ENCODE measurements around the gene BAIAP2L2.
A peak's percentile ranks its signal among the peaks of the same experiment; 100 is the strongest.

The BAIAP2L2 gene

DNA sequence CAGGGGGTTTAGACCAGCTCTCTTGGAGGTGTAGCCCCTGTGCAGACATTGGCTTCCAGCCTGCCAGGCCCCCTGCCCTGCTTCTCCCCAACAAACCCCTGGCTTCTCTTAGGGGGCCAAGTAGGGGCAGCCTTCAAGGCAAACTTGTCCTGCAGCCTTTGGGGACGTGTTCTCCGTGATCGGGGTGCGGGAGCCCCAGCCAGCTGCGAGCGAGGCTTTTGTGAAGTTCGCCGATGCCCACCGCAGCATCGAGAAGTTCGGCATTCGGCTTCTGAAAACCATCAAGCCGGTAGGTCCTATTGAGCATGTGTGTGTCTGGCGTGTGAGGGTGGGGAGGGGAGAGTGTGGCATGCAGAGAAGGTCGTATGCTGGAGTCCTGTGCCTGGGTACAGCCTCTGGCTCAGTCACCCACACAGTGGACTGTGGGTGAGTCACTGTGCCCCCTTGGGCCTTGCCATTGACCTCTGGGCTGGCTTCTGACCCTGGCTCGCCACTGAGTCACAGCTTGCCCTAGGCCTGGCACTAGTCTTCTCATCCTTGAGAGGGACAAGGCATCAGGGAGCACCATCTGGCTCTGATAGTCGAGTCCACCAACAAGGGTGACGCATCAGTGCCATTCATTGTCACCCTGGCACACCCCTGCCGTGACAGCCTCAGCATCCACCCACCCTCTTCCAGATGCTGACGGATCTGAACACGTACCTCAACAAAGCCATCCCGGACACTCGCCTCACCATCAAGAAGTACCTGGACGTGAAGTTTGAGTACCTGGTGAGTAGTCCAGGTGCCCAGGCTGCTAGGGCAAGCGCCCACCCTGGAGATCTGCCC lies 37.9 kb downstream of the BAIAP2L2 start:
- in situ Hi-C loops (cut with MboI; ENCODE audit: low pct_unique_long_range_greater_than_20kb, low sequenced_read_pairs) = no loop called here
- DNase-seq = no peak

DNA sequence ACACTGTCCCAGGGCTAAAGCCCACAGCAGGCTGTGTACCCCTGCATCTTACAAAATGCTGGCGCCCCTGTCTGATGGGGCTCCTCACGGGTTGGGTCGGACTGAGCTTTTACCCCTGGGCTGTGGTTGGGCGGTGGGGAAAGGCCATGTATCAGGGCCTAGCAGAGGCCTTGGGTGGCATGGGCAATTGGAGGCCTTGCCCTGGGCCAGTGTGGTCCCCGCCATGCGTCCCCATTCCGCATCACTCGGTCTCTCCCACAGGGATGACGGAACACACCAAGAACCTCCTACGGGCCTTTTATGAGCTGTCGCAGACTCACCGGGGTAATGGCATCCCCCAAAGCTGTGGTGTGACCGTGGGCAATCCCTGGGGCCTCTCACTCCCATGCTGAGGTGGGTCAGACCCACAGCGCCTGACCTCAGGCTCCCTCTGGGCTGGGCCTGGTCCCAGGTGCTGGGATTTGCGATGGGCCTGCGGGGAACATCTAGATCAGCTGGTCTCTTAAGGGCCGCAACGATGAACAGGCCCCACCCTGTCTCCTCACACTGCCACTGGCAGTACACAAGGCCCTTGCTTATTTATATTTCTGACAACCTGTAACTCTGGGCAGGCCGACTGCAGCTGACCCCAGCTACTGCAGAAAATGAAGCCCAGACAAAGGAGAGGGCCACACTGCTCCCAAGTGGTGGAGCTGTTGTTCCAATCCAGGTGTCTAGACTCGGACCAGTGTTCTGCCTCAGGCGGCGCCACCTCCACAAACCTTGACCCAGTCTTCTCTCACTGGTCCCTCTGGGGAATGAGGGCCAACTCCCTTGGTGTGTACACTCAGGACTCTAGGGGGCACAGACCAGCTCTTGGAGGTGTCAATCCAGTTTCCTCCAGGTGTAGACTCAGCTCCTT lies 38.8 kb downstream of the BAIAP2L2 start:
- in situ Hi-C loops (cut with MboI; ENCODE audit: low pct_unique_long_range_greater_than_20kb, low sequenced_read_pairs) = no loop called here
- DNase-seq = no peak

DNA sequence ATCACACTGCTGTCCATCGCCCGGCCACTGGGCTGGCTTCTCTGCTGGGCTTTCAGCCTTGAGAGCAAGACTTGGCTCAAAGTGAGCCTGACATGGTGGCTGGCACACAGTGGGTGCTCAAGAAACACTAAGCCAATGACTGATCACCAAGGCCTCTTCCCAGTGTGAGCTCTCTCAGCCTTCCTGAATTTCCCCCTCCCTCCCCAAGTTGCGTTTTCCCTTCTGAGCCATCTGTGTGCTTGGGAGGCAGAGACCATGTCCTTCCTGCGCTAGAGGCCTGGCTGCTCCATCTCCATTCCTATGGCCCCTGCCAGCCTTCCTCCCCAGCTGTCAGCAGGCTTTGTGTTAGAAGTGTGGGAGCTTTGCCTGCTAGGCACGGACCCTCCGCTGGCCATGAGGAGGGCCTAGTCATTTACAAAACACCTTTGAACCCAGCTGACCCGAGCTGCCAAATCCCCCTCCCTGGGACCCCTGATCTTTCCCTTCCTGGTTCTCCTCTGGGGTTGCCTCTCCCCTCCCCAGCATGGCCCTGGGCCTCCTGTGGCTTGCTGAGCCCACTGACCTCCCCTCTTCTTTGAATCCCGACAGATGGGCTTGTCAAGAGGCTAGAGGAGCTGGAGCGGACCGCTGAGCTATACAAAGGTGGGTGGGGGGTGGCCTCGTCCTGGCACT lies 40.1 kb downstream of the BAIAP2L2 start:
- no peak for DNase-seq
- in situ Hi-C loops (cut with MboI; ENCODE audit: low pct_unique_long_range_greater_than_20kb, low sequenced_read_pairs) = no loop called here

DNA sequence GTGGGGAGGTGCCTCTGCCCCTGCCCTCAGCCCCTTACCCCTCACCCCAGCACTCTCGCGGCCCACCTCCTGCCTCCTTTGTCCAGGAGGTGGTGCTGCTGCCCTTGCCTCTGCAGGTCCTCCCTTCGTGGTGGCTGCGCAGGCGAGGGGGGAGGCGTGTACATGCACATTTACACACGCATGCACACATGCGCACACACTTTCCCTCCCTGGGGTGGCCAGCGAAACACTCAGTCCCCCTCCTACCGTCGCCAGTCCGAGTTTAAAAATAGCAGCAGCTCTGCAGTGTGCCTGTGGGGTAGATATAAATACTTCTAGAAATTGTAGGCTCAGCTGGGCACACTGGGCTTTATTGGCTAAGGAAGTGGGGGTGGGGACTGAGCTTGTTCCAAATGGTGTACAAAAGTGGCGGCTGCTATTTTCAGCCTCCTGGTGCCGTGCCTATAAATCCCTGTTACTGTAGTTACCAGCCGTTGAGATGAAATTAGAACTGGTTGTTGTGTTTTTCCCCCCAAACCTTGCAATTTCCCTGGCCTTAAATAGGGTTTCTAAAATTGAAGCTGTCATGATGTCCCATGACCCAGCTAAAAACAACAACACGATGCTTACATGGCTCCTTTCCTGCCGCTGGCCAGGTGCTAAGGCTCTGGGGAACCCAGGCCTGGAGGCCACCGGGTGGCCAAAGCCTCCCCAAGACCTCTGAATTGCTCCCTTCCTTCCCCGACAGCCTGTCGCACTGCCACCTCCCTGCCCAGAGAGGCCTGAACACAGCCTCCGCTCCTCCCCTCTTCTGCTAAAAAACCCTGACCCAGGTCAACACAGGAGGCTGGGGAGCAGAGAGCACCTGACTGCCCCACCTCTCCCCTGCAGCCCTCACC lies 40.9 kb downstream of the BAIAP2L2 start:
- DNase-seq = peak; percentile 38
- in situ Hi-C loops (cut with MboI; ENCODE audit: low pct_unique_long_range_greater_than_20kb, low sequenced_read_pairs) = no loop called here

DNA sequence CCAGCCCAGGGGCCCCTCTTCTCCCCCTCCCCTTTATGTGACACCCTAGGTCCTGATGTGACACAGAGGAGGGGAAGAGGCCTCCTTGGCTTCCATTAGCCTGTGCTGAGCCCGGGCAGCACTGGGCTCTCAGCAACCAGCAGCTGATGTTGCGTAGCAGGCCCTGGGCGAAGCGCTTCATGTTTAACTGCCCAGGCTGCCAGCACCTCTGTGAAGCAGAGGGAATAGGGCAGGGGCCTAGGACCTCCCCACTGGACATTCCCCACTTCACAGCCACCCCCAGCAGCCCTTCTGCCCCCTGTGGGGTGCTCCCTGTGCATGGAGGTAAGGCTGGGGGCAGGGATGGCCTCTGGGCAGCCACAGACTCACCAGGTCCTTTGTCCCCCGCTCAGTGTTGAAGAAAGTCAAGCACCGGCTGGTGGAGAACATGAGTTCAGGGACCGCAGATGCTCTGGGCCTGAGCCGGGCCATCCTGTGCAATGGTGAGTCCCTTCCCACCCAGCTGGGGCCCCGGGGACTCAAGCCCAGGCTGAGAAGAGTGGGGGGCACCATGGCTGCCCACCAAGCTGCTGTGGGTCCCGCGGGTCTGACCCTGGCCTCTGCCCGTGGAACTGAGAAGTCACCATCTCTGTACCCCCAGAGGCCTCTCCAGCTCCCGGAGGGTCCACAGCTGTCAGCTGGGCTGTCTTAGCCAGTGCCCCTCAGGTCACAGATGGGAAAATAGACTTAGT lies 41.7 kb downstream of the BAIAP2L2 start:
- in situ Hi-C loops (cut with MboI; ENCODE audit: low pct_unique_long_range_greater_than_20kb, low sequenced_read_pairs) = no loop called here
- DNase-seq = no peak

DNA sequence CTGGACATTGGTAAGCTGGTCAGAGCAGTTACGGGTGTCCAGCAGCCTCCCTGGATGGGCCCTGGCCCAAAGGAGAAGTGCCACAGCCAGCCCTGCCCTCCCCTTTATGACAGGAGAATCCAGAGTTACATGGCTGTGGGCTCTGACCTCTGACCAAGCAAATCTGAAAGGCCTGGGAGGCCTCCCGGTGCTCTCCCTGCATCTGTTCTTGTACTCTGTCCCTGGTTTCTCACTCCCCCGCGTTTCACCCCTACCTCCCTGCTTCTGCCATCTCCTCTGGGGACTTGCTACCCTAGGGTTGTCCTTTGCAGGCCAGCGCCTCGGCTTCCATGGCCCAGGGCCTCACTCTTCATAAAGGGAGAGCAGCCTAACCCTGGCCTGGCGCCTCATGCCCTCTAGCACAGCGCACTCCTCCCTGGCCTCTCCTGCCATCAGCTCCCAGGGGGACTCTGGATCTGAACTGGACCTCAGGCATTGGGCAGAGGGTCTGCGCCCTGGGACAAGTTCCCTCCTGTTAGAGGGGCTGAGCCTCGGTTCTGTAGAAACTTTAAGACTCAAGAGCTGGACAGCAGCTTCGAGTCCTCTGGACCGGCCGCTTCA lies 42.6 kb downstream of the BAIAP2L2 start:
- in situ Hi-C loops (cut with MboI; ENCODE audit: low pct_unique_long_range_greater_than_20kb, low sequenced_read_pairs) = no loop called here

DNA sequence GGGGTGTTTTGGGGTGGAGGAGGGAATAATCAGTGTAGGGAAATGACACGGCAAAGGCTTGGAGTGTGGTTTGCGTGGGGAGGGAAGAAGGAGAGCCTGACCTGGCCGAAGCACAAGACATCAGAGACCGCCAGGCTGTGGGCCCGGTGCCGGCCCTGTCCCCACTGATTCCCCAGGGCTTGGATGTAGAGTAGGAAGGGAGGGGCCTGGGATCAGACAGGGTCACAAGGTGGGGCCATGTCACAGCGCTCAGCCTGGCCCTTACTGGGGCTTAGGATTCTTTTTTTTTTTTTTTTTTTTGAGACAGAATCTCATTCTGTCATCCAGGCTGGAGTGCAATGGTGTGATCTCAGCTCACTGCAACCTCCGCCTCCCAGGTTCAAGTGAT lies 43.5 kb downstream of the BAIAP2L2 start:
- no peak for DNase-seq
- in situ Hi-C loops (cut with MboI; ENCODE audit: low pct_unique_long_range_greater_than_20kb, low sequenced_read_pairs) = no loop called here

More for the DNA sequence above, 42.6 kb downstream of the BAIAP2L2 start:
- DNase-seq = no peak

DNA sequence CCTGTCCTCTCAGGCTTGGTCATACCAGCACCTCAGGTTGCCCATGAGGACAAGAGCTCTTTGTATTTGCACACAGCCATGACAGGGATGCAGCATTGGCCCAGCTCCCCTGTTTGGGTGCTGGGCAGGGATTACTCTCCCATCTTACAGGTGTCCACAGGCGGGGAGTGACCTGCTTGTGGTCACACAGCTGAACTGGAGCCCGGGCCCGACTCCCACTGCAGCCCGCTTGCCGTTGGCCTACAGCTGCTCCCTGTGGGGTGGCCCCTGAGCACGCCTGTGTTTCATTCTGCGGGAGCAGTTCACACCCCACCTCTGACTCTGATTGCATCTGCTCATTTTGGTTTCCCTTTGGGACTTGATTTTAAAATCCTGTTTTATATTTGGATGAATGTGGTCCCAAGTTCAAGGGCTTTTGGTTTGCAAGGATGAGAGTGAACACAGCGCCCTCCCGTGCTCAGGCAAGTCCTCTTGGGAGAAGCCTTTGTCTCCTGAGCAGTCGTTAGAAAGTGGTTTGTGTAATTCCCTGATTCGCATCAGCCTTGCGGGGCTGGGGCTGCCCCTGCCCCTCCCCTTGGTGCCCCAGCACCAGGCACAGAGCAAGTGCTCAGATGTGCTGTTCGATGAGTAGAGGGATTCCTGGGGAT lies 44.0 kb downstream of the BAIAP2L2 start:
- in situ Hi-C loops (cut with MboI; ENCODE audit: low pct_unique_long_range_greater_than_20kb, low sequenced_read_pairs) = no loop called here
- no peak for DNase-seq

DNA sequence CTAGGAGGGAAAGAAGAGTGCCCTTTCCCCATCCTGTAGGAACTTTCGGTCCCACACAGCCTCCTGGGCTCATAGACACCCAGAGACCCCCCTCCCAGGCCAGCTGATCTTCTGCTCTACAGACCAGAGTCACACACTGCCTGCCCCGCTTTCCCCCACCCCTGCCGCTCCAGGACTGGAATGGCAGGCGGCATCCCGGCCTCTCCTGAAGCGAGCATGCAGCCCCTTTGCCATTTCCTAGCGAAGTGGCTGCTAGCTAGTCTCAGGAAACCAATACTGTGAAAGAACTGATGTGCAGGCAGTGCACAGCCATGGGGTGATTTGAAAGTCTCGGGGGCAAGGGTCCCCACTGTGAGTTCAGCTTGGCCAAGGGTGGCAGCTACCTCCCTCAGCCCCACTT lies 44.9 kb downstream of the BAIAP2L2 start:
- in situ Hi-C loops (cut with MboI; ENCODE audit: low pct_unique_long_range_greater_than_20kb, low sequenced_read_pairs) = no loop called here

DNA sequence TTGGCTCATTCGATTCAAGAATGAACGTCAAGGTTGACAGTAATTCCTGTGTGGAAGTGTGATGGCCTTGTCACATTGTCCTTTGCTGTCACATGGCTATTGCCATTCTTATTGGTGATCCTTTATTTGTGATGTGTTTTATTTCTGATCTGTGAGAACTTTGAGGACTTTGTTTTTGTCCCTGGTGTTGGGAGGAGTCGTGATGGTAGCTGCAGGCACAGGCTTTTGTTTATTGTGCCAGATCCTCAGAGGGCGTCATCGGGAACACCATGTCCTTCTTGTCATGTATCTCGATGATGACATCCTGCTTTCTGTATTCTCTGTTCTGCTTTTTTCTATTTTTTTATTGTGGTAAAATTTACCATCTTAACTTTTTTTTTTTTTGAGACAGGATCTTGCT lies 47.7 kb downstream of the BAIAP2L2 start:
- DNase-seq = no peak
- in situ Hi-C loops (cut with MboI; ENCODE audit: low pct_unique_long_range_greater_than_20kb, low sequenced_read_pairs) = no loop called here

More for the DNA sequence above, 44.9 kb downstream of the BAIAP2L2 start:
- no peak for DNase-seq

DNA sequence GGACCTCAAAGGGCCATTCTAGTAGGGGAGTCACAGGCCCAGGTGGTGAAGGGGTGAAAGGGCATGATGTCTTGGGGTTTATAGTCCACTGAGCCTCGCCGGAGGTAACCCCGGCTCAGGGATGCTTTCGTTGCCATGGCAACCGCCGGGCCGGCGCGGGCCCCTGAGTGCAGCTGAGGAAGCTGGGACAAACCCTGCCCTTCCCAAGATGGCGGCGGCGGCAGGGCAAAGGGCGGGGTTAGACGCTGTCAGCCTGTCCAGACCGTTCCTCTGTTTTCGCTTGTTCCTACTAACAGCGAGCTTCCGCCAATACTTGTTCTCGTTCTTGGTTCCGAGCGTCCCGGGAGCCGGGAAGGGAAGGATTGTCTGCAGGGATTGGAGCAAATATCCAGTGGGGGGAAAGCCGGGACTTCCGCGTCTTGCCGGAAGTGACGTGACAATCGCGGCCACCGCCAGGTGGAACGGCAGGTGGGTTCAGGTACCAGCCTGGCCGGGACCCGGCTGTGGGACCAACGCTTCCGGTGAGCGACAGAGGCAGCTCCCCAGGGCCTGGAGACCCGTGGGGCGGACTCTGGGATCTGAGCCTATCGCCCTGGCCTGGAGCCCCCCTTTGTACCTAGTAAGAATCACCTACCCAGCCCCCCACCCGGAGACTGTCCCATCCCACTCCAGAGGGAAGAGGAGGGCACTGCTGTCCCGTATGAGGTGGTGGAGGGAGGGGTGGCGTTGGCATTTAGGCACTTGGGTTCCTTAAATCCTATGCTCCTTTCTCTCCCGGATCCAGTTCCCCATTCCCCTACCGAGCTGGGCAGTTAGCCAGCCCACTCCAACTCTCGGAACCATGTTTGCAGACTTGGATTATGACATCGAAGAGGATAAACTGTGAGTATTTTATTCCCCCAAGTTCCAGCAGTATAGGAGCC lies 53.3 kb downstream of the BAIAP2L2 start, which contains the start of gene PICK1:
PICK1 (plus strand) TSS at position 436 of the 923 bp plus-strand sequence; CDS start at position 842, 406 bp downstream.
- in situ Hi-C loops (cut with MboI; ENCODE audit: low pct_unique_long_range_greater_than_20kb, low sequenced_read_pairs) = no loop called here
- peak; percentile 86 for DNase-seq

DNA sequence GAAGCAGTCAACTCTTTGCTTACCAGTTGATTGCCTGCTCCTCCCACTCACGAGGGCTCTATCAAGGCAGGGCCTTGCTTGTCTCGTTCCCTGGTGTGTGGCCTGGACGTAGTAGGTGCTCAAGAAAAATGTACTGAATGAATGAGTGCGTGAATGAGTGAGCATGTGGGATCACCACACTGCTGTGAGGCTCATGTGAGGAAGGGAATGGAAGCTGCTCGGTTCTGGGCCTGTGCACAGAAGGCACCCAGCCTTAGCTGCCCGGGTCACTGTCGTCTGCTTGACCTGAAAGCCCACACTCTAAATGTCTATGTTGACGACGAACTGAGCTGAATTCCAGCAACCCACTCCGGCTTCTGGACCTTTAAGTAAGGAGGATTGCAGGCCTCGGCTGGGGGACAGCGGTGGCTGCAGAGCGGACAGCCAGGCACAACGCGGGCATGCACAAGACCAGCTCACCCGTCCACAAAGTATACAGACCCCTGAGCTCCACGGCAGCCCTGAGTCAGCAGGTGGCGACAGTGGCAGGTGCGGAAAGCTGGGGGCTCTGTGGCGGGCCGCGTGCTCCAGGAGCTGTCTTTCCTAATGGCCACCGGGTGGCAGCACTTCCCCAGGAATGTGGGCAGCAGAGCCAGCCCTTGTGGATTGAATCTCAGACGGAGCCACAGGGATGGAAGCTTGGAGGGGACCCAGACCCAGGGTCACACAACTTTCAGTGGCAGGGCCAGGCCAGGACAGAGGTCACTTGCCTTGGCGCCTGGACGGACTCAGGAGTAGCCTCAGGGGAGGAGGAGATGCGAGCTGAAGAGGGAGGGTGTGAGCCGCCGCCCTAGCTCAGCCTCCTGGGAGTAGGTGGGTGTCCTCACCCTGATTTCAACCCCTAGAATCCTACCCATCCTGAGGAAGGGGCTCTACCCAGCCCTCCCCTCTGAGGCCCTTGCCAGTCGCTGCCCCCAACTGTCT lies 58.3 kb downstream of the BAIAP2L2 start:
- DNase-seq = peak; percentile 86
- in situ Hi-C loops (cut with MboI; ENCODE audit: low pct_unique_long_range_greater_than_20kb, low sequenced_read_pairs) = no loop called here

DNA sequence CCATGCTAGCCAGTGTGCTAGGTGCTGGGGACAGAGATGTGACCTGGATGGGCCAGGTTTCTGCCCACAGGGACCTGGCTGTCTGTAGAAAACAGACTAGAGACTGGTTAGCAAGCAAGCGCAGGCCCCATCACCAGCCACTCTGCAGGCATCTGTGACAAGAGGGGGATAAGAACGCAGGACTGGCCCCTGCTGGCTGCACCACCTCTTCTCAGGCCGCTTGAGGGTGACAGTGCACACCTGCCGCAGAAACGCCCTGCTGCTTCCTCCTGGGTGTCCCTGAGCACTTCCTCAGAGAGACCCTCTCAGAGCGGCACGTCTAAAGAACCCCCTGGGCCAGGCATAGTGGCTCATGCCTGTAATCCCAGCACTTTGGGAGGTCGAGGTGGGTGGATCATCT lies 59.2 kb downstream of the BAIAP2L2 start:
- in situ Hi-C loops (cut with MboI; ENCODE audit: low pct_unique_long_range_greater_than_20kb, low sequenced_read_pairs) = no loop called here
- DNase-seq = no peak

DNA sequence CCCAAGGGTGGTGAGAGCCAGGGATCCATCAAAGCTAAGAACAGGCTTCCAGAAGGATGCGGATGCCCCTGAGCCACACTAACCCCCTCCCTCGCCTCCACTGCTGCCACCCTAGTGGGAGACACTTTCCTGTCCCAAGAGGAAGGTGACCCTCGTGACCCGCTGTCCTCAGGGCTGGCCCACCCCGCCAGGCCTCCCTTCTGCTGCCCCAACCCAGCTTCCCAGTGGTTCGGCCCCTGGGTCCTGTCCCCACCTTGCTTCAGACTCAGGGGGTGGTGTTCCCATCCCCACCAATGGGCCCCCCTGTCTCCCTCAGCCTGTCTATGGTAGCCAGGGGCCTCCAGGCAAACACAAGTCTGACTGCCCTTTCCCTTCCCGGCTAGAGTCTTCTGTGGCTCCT lies 59.8 kb downstream of the BAIAP2L2 start:
- no peak for DNase-seq
- in situ Hi-C loops (cut with MboI; ENCODE audit: low pct_unique_long_range_greater_than_20kb, low sequenced_read_pairs) = no loop called here

Data from KBM-7 (cell line).